Measurements from ENCODE around the gene TNF. TPM values are rescaled to one million over a fixed set of nuclear protein-coding genes. Genes with fewer than 3 reads are reported as not detected.

The TNF gene
- total RNA-seq, 6 experiments from 2014 or later, result 0.15 to 1.0 TPM; not detected in 4

DNA sequence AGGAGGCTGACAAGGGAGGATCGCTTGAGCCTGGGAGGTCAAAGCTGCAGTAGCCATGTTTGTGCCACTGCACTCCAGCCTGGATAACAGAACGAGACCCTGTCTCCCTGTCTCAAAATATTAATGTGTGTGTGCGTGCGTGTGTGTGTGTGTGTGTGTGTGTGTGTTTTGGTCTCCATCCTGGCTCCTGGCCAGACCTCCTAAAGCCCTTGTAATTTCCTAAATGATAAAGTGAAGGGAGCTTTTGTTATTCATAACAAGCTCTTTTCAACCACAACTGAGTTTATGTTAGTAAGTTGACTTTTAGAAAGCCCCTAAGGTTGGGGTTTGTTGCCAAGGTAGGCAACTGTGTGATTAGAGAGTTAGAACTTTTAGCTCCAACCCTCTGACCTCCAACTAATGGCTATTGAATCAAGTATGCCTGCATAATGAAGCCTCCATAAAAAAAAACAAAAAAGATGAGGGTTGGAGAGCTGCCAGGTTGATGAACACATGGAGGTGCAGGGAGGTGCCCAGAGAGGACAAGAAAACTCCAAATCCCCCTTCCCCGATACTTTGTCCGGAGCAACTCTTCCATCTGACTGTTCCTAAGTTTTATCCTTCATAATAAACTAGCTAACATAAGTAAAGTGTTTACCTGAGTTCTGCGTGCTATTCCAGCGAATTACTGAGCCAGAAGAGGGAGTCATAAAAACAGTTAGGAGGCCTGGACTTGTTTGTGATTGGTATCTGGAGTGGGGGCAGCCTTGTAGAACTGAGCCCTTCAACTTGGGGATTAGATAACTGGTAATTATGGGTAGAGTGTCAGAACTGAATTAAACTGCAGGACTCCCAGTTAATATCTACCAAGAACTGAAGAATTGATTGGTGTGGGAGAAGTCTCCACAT is 34.4 kb downstream of the TNF start:
- Histone ChIP-seq H3K4me1 (peaks cover 0 to 10% (median 3%) of the 10 kb centered on the region in 4 donors), H3K9me3 (no peaks in the 10 kb centered on the region), H3K27ac (no peak overlapping the region), H3K4me3 (no peak overlapping the region), H3K27me3 (no peaks in the 10 kb centered on the region), H3K36me3 (no peaks in the 10 kb centered on the region)
- TF ChIP-seq CTCF (IDR thresholded peaks at IDR 0.05), result no peak
- no peak for TF ChIP-seq POLR2A (IDR thresholded peaks at IDR 0.05)
- intact Hi-C loops (cut with DNase I), result no loop called here
- 77% methylated on average over 7 of the region's 8 CpGs for WGBS (ENCODE audit: insufficient coverage, low coverage, low lambda C conversion rate, missing lambda C conversion rate)
- ATAC-seq, result no peak
- no peak for DNase-seq

GRCh38 chr6:31610968-31611367 is 35.6 kb downstream of the TNF start:
- no peaks in the 10 kb centered on the region for H3K9me3 ChIP-seq
- DNase-seq, result no peak
- H3K4me1 ChIP-seq, result peaks cover 0 to 14% (median 6%) of the 10 kb centered on the region in 4 donors
- H3K27me3 ChIP-seq, result no peaks in the 10 kb centered on the region
- no peak for TF ChIP-seq POLR2A (IDR thresholded peaks at IDR 0.05)
- H3K4me3 ChIP-seq, result no peak overlapping the region
- 62% methylated on average over 4 of the region's 4 CpGs for WGBS (ENCODE audit: insufficient coverage, low coverage, low lambda C conversion rate, missing lambda C conversion rate)
- no peak overlapping the region for H3K27ac ChIP-seq
- no peaks in the 10 kb centered on the region for H3K36me3 ChIP-seq
- no peak for ATAC-seq
- intact Hi-C loops (cut with DNase I), result no loop called here

GRCh38 chr6:31614075-31614619 is 38.8 kb downstream of the TNF start:
- no peaks in the 10 kb centered on the region for H3K9me3 ChIP-seq
- peak overlapping the region; percentile 41 to 55 (median 51) for H3K27ac ChIP-seq
- TF ChIP-seq POLR2A (IDR thresholded peaks at IDR 0.05), result no peak
- no peak for TF ChIP-seq CTCF (IDR thresholded peaks at IDR 0.05)
- peak; percentile 30 to 61 (median 50) for ATAC-seq
- intact Hi-C loops (cut with DNase I), result no loop called here
- DNase-seq, result no peak
- H3K36me3 ChIP-seq, result no peaks in the 10 kb centered on the region
- H3K4me1 ChIP-seq, result peaks cover 0 to 14% (median 6%) of the 10 kb centered on the region in 4 donors
- 41% methylated on average over 7 of the region's 8 CpGs for WGBS (ENCODE audit: insufficient coverage, low coverage, low lambda C conversion rate, missing lambda C conversion rate)
- no peak overlapping the region for H3K4me3 ChIP-seq
- no peaks in the 10 kb centered on the region for H3K27me3 ChIP-seq

- peak within 1 kb of the TSS; percentile 41 to 55 (median 51) for H3K27ac ChIP-seq
- no peak for DNase-seq
- peak; percentile 43 to 63 (median 54) for ATAC-seq
- H3K27me3 ChIP-seq, result no peaks in the 10 kb centered on the region
- intact Hi-C loops (cut with DNase I), result no loop called here
- H3K4me1 ChIP-seq, result peaks cover 0 to 14% (median 6%) of the 10 kb centered on the region in 4 donors
- TF ChIP-seq CTCF (IDR thresholded peaks at IDR 0.05), result no peak
- TF ChIP-seq POLR2A (IDR thresholded peaks at IDR 0.05), result no peak
- WGBS (ENCODE audit: insufficient coverage, low coverage, low lambda C conversion rate, missing lambda C conversion rate), result 33% methylated on average over 6 of the region's 6 CpGs
- H3K9me3 ChIP-seq, result no peaks in the 10 kb centered on the region
- H3K4me3 ChIP-seq, result peak within 1 kb of the TSS in 2 of 3 donors; percentile 3 to 24
- H3K36me3 ChIP-seq, result no peaks in the 10 kb centered on the region
These were observed 39.6 kb downstream of the TNF start, which contains the start of gene AIF1 for GRCh38 chr6:31614684-31615578. Gene AIF1 (plus strand): TSS chr6:31615234. CDS start chr6:31615330, 96 bp downstream.
